ENCODE results near the gene DDX41. TPM values are rescaled to one million over a fixed set of nuclear protein-coding genes. Genes with fewer than 3 reads are reported as not detected.

DDX41 gene
- total and polyA plus RNA-seq, 2 of the 13 experiments (the other 11 are each of a cell fraction or from before 2014, with no cell fraction given): 62.8 to 105 TPM

DNA sequence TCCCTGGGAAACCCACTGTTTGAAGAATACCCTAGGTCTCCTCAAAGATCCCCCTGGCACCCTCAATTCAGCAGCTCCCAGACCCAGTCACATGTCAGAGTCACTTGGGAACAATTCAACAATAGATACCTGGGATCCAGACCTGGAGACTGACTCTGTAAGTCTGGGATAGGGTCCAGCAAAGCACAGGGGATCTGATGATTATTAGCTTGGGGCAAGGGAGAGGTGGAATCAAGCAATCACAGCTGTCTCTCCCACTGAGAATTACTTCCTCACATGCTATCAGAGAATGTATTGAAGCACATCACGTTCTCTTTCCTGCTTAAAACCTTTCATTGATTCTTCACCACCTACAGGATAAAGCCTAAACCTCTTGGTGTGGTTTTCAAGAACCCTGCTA is 31.7 kb upstream of the DDX41 start:
- Histone ChIP-seq H3K9me3 (ENCODE audit: low read length) (no peaks in the 10 kb centered on the region), H3K4me2 (ENCODE audit: low read depth, low read length) (no peak overlapping the region), H3K4me3 (replicated peaks in 1 of 3; ENCODE audit: insufficient read depth in 1 of 3, low read depth in 2 of 3, low read length in 3 of 3) (no peak overlapping the region), H3K27me3 (ENCODE audit: control insufficient read depth in 1 of 2, insufficient read depth in 2 of 2, low read length in 2 of 2) (no peaks in the 10 kb centered on the region), H3K36me3 (replicated peaks in 1 of 2; ENCODE audit: control insufficient read depth in 1 of 2, insufficient read depth in 2 of 2, low read length in 2 of 2) (peaks cover 5 to 21% of the 10 kb centered on the region in 2 experiments), H4K20me1 (ENCODE audit: insufficient read depth, low read length) (peaks cover 9% of the 10 kb centered on the region), H3K79me2 (ENCODE audit: insufficient read depth, low read length) (peaks cover 76% of the 10 kb centered on the region), H2AFZ (ENCODE audit: low read length) (no peak overlapping the region), H3K9ac (ENCODE audit: insufficient read depth, low read depth, low read length) (no peak overlapping the region), H3K27ac (ENCODE audit: extremely low read length, insufficient read depth, low read length) (no peak overlapping the region), H3K4me1 (ENCODE audit: insufficient read depth, low read length) (peaks cover 58% of the 10 kb centered on the region)
- DNase-seq (ENCODE audit: low spot score) (no peak), FAIRE-seq (no peak), ATAC-seq (no peak)
- no peak for TF ChIP-seq POLR2AphosphoS2 (IDR thresholded peaks at IDR 0.05; ENCODE audit: low read depth, low read length)
- intact Hi-C loops (cut with micrococcal nuclease; ENCODE audit: unreplicated experiment) (loop anchor here (5.0 kb wide), 1 partner anchor 44 kb away; the partner anchor contains the start of gene TMED9), in situ Hi-C loops (cut with HindIII; ENCODE audit: extremely low pct_ligation_motif_present, low pct_unique_long_range_greater_than_20kb) (no loop called here)
- 86% methylated on average over 1 of the region's 1 CpG for WGBS (ENCODE audit: low lambda C conversion rate)
- CTCF ChIA-PET (ENCODE audit: low intra/inter-chr PET ratio, low total read pairs): no interaction called here
- no TSS peak for BruUV-seq (replicated peaks)
- POLR2A ChIA-PET: no interaction called here

DNA sequence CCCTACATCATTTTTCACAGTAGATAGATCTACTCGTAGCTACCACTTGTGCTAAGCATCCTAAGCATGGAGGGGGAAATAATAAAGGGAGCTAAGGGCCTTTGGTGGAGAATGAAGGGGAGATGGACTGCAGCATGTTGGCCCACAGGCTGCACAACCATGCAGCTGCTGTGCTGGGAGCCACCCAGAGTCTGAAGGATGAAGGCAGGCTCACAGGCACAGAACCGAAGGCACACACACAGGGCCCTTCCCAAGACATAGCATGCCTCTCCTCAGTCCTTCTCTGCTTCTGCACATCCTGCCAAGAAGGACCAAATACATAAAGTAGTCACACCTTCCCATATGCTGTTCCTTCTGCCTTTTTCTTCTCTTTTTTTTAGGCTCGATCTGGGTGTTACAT is 31.0 kb upstream of the DDX41 start:
- POLR2A ChIA-PET: no interaction called here
- ATAC-seq (no peak), DNase-seq (ENCODE audit: low spot score) (no peak), FAIRE-seq (no peak)
- H3K27me3 ChIP-seq (ENCODE audit: control insufficient read depth in 1 of 2, insufficient read depth in 2 of 2, low read length in 2 of 2): no peaks in the 10 kb centered on the region
- in situ Hi-C loops (cut with HindIII; ENCODE audit: extremely low pct_ligation_motif_present, low pct_unique_long_range_greater_than_20kb) (no loop called here), intact Hi-C loops (cut with micrococcal nuclease; ENCODE audit: unreplicated experiment) (loop anchor here (5.0 kb wide), 1 partner anchor 45 kb away; the partner anchor contains the start of gene TMED9)
- BruUV-seq (replicated peaks): no TSS peak
- H3K27ac ChIP-seq (ENCODE audit: extremely low read length, insufficient read depth, low read length): no peak overlapping the region
- H3K4me2 ChIP-seq (ENCODE audit: low read depth, low read length): no peak overlapping the region
- H3K4me1 ChIP-seq (ENCODE audit: insufficient read depth, low read length): peaks cover 51% of the 10 kb centered on the region
- H3K79me2 ChIP-seq (ENCODE audit: insufficient read depth, low read length): peaks cover 76% of the 10 kb centered on the region
- peaks cover 6 to 29% of the 10 kb centered on the region in 2 experiments for H3K36me3 ChIP-seq (replicated peaks in 1 of 2; ENCODE audit: control insufficient read depth in 1 of 2, insufficient read depth in 2 of 2, low read length in 2 of 2)
- H3K4me3 ChIP-seq (replicated peaks in 1 of 3; ENCODE audit: insufficient read depth in 1 of 3, low read depth in 2 of 3, low read length in 3 of 3): no peak overlapping the region
- H3K9ac ChIP-seq (ENCODE audit: insufficient read depth, low read depth, low read length): no peak overlapping the region
- WGBS (ENCODE audit: low lambda C conversion rate): 95% methylated on average over 3 of the region's 3 CpGs
- peaks cover 10% of the 10 kb centered on the region for H4K20me1 ChIP-seq (ENCODE audit: insufficient read depth, low read length)
- CTCF ChIA-PET (ENCODE audit: low intra/inter-chr PET ratio, low total read pairs): no interaction called here
- H2AFZ ChIP-seq (ENCODE audit: low read length): no peak overlapping the region
- no peaks in the 10 kb centered on the region for H3K9me3 ChIP-seq (ENCODE audit: low read length)
- TF ChIP-seq, protein P1, sequence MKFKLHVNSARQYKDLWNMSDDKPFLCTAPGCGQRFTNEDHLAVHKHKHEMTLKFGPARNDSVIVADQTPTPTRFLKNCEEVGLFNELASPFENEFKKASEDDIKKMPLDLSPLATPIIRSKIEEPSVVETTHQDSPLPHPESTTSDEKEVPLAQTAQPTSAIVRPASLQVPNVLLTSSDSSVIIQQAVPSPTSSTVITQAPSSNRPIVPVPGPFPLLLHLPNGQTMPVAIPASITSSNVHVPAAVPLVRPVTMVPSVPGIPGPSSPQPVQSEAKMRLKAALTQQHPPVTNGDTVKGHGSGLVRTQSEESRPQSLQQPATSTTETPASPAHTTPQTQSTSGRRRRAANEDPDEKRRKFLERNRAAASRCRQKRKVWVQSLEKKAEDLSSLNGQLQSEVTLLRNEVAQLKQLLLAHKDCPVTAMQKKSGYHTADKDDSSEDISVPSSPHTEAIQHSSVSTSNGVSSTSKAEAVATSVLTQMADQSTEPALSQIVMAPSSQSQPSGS (CRISPR knock-in tag; IDR thresholded peaks at IDR 0.05): no peak
- TF ChIP-seq FOSL2 (CRISPR knock-in tag; IDR thresholded peaks at IDR 0.05) (no peak), GATA4 (IDR thresholded peaks at IDR 0.05; ENCODE audit: borderline replicate concordance, low read depth) (no peak), SPEN (CRISPR knock-in tag; IDR thresholded peaks at IDR 0.05; ENCODE audit: low read depth) (no peak)
- TF ChIP-seq, protein P2, sequence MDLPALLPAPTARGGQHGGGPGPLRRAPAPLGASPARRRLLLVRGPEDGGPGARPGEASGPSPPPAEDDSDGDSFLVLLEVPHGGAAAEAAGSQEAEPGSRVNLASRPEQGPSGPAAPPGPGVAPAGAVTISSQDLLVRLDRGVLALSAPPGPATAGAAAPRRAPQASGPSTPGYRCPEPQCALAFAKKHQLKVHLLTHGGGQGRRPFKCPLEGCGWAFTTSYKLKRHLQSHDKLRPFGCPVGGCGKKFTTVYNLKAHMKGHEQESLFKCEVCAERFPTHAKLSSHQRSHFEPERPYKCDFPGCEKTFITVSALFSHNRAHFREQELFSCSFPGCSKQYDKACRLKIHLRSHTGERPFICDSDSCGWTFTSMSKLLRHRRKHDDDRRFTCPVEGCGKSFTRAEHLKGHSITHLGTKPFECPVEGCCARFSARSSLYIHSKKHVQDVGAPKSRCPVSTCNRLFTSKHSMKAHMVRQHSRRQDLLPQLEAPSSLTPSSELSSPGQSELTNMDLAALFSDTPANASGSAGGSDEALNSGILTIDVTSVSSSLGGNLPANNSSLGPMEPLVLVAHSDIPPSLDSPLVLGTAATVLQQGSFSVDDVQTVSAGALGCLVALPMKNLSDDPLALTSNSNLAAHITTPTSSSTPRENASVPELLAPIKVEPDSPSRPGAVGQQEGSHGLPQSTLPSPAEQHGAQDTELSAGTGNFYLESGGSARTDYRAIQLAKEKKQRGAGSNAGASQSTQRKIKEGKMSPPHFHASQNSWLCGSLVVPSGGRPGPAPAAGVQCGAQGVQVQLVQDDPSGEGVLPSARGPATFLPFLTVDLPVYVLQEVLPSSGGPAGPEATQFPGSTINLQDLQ (CRISPR knock-in tag; IDR thresholded peaks at IDR 0.05): no peak

Data from HepG2 (cell line).